NT2/D1 (cell line): ENCODE results near the gene NABP2.

Source experiments
- SUZ12 ChIP-seq: IDR thresholded peaks from 2 replicates; pipeline ENCODE4 v1.6.1; 2011; ENCODE audit not compliant: insufficient read length, insufficient read depth; ENCODE audit errors: extremely low read depth
- YY1 ChIP-seq: IDR thresholded peaks from 2 replicates; pipeline ENCODE4 v1.6.1; 2011; ENCODE audit not compliant: insufficient read length, insufficient read depth
- ZNF274 ChIP-seq: IDR thresholded peaks from 2 replicates; pipeline ENCODE4 v1.6.1; 2011; ENCODE audit warnings: mild to moderate bottlenecking, low read depth, low read length

DNA sequence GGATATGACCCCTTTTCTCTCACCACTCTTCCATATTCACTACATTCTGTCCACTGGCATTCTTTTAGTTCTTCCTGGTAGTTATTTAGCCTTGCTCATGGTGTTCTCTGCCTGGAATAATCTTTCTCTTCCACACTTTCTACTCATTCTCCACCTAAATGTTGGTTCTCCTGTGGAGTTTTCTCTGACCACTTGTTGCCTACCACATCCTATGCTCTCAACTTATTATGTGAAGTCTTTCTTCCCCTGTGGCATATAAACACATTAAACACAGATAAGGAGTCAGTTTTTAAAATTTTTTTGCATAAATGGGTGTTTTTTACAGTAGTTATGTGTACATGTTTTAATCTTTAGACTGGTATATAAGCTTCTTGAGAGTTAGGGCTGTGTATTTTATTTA, 31.6 kb upstream of the NABP2 start:
- no peak for TF ChIP-seq ZNF274
- no peak for TF ChIP-seq YY1
- no peak for TF ChIP-seq SUZ12
